Measurements from ENCODE around the gene ARHGEF5.
A peak's percentile ranks its signal among the peaks of the same experiment; 100 is the strongest.

Gene ARHGEF5

GRCh38 chr7:144384555-144385245 is 29.5 kb downstream of the ARHGEF5 start:
- intact Hi-C loops (cut with DNase I; ENCODE audit: low total_unique reads): no loop called here
- no peak overlapping the region for H3K4me3 ChIP-seq
- peaks cover 0 to 6% (median 0%) of the 10 kb centered on the region in 3 donors for H3K36me3 ChIP-seq
- no peaks in the 10 kb centered on the region for H3K27me3 ChIP-seq
- no peaks in the 10 kb centered on the region for H3K9me3 ChIP-seq
- no peak overlapping the region for H3K27ac ChIP-seq
- no peak for TF ChIP-seq CTCF (IDR thresholded peaks at IDR 0.05)
- peak in 1 of 2 donors; percentile 53 for DNase-seq
- no peaks in the 10 kb centered on the region for H3K4me1 ChIP-seq

- peaks cover 0 to 6% (median 1%) of the 10 kb centered on the region in 4 donors for H3K4me1 ChIP-seq
- DNase-seq: peak in 1 of 2 donors; percentile 1
Measured at GRCh38 chr7:144386741-144387140, 31.5 kb downstream of the ARHGEF5 start.

GRCh38 chr7:144388950-144389349 is 33.7 kb downstream of the ARHGEF5 start:
- H3K36me3 ChIP-seq: no peaks in the 10 kb centered on the region
- H3K27ac ChIP-seq: no peak overlapping the region
- H3K9me3 ChIP-seq: no peaks in the 10 kb centered on the region
- no peaks in the 10 kb centered on the region for H3K27me3 ChIP-seq
- intact Hi-C loops (cut with DNase I; ENCODE audit: low total_unique reads): no loop called here
- peaks cover 0 to 7% (median 3%) of the 10 kb centered on the region in 4 donors for H3K4me1 ChIP-seq
- no peak overlapping the region for H3K4me3 ChIP-seq
- DNase-seq: peak in 1 of 2 donors; percentile 3
- TF ChIP-seq CTCF (IDR thresholded peaks at IDR 0.05): no peak

More at GRCh38 chr7:144386741-144387140, 31.5 kb downstream of the ARHGEF5 start:
- H3K27me3 ChIP-seq: no peaks in the 10 kb centered on the region
- TF ChIP-seq CTCF (IDR thresholded peaks at IDR 0.05): no peak
- H3K9me3 ChIP-seq: no peaks in the 10 kb centered on the region
- no peak overlapping the region for H3K27ac ChIP-seq
- no peaks in the 10 kb centered on the region for H3K36me3 ChIP-seq
- intact Hi-C loops (cut with DNase I; ENCODE audit: low total_unique reads): no loop called here
- H3K4me3 ChIP-seq: no peak overlapping the region

GRCh38 chr7:144390481-144390880 is 35.3 kb downstream of the ARHGEF5 start:
- Histone ChIP-seq H3K4me3 (no peak overlapping the region), H3K27me3 (no peaks in the 10 kb centered on the region), H3K27ac (no peak overlapping the region), H3K4me1 (peaks cover 0 to 7% (median 3%) of the 10 kb centered on the region in 4 donors), H3K36me3 (no peaks in the 10 kb centered on the region), H3K9me3 (no peaks in the 10 kb centered on the region)
- TF ChIP-seq CTCF (IDR thresholded peaks at IDR 0.05): no peak
- peak in 1 of 2 donors; percentile 6 for DNase-seq
- intact Hi-C loops (cut with DNase I; ENCODE audit: low total_unique reads): no loop called here

GRCh38 chr7:144391014-144391413 is 35.8 kb downstream of the ARHGEF5 start:
- Histone ChIP-seq H3K4me1 (peaks cover 0 to 7% (median 3%) of the 10 kb centered on the region in 4 donors), H3K9me3 (no peaks in the 10 kb centered on the region), H3K27me3 (no peaks in the 10 kb centered on the region), H3K36me3 (no peaks in the 10 kb centered on the region), H3K27ac (no peak overlapping the region), H3K4me3 (no peak overlapping the region)
- TF ChIP-seq CTCF (IDR thresholded peaks at IDR 0.05): no peak
- intact Hi-C loops (cut with DNase I; ENCODE audit: low total_unique reads): no loop called here
- no peak for DNase-seq
